BLaER1 (cell line): ENCODE results near the gene SV2A.
"Not testable (repeated sequence)": the region's sequence is repeated elsewhere in the genome, so short reads cannot be mapped to it uniquely, and the experiment has no call there.

Experiments
- H3K27ac ChIP-seq: shearing (Covaris generic); formaldehyde crosslinking; 2 replicates; pipeline ENCODE4 v1.8.1; 2022
- H3K27me3 ChIP-seq: shearing (Covaris generic); formaldehyde crosslinking; 2 replicates; pipeline ENCODE4 v1.8.1; 2022
- H3K36me3 ChIP-seq: shearing (Covaris generic); formaldehyde crosslinking; 2 replicates; pipeline ENCODE4 v1.8.1; 2022
- H3K4me1 ChIP-seq: shearing (Covaris generic); formaldehyde crosslinking; 2 replicates; pipeline ENCODE4 v1.8.1; 2022
- H3K4me2 ChIP-seq: shearing (Covaris generic); formaldehyde crosslinking; 2 replicates; pipeline ENCODE4 v1.8.1; 2022
- H3K4me3 ChIP-seq: shearing (Covaris generic); formaldehyde crosslinking; 2 replicates; pipeline ENCODE4 v1.8.1; 2022
- H3K9ac ChIP-seq: shearing (Covaris generic); formaldehyde crosslinking; 2 replicates; pipeline ENCODE4 v1.8.1; 2022
- H3K9me3 ChIP-seq: shearing (Covaris generic); formaldehyde crosslinking; 2 replicates; pipeline ENCODE4 v1.8.1; 2022
- H4K20me1 ChIP-seq: shearing (Covaris generic); formaldehyde crosslinking; 2 replicates; pipeline ENCODE4 v1.8.1; 2022
- Cebpa-rat ChIP-seq: shearing (Covaris generic); IDR thresholded peaks from 2 replicates; pipeline ENCODE4 v1.8.1; 2022

The SV2A gene

GRCh38 chr1:149888247-149888998 lies 29.2 kb downstream of the SV2A start:
- Histone ChIP-seq H3K36me3 (no peaks in the 10 kb centered on the region), H3K27ac (peak overlapping the region; percentile 96), H3K4me2 (peak overlapping the region; percentile 93), H4K20me1 (peaks cover 27% of the 10 kb centered on the region), H3K9me3 (no peaks in the 10 kb centered on the region), H3K9ac (peak overlapping the region; percentile 97), H3K27me3 (no peaks in the 10 kb centered on the region), H3K4me3 (peak overlapping the region; percentile 77), H3K4me1 (peaks cover 34% of the 10 kb centered on the region)
- no peak for TF ChIP-seq Cebpa-rat

- no peaks in the 10 kb centered on the region for H3K9me3 ChIP-seq
- peak overlapping the region; percentile 77 for H3K4me3 ChIP-seq
- no peaks in the 10 kb centered on the region for H3K36me3 ChIP-seq
- H3K27me3 ChIP-seq, result no peaks in the 10 kb centered on the region
- H4K20me1 ChIP-seq, result peaks cover 27% of the 10 kb centered on the region
- peak overlapping the region; percentile 97 for H3K9ac ChIP-seq
- peak; percentile 56; the same call in 1 of the 2 replicates for TF ChIP-seq Cebpa-rat
- peaks cover 34% of the 10 kb centered on the region for H3K4me1 ChIP-seq
- peak overlapping the region; percentile 96 for H3K27ac ChIP-seq
- peak overlapping the region; percentile 93 for H3K4me2 ChIP-seq
These were observed 30.0 kb downstream of the SV2A start for GRCh38 chr1:149887456-149888246.

GRCh38 chr1:149887196-149887455 lies 30.5 kb downstream of the SV2A start:
- Histone ChIP-seq H3K9ac (peak overlapping the region; percentile 97), H3K4me1 (peaks cover 34% of the 10 kb centered on the region), H4K20me1 (peaks cover 31% of the 10 kb centered on the region), H3K27ac (peak overlapping the region; percentile 96), H3K4me3 (peak overlapping the region; percentile 77), H3K4me2 (peak overlapping the region; percentile 93)
- not testable (repeated sequence) for H3K36me3 ChIP-seq, H3K9me3 ChIP-seq, H3K27me3 ChIP-seq

- H3K27me3 ChIP-seq, result no peaks in the 10 kb centered on the region
- peaks cover 35% of the 10 kb centered on the region for H4K20me1 ChIP-seq
- no peaks in the 10 kb centered on the region for H3K9me3 ChIP-seq
- H3K36me3 ChIP-seq, result no peaks in the 10 kb centered on the region
- H3K4me2 ChIP-seq, result peak overlapping the region; percentile 93
- peak overlapping the region; percentile 77 for H3K4me3 ChIP-seq
- peak overlapping the region; percentile 96 for H3K27ac ChIP-seq
- peaks cover 31% of the 10 kb centered on the region for H3K4me1 ChIP-seq
- no peak for TF ChIP-seq Cebpa-rat
- H3K9ac ChIP-seq, result peak overlapping the region; percentile 97
These were observed 31.0 kb downstream of the SV2A start for GRCh38 chr1:149886396-149887195.

- H3K36me3 ChIP-seq, H3K9me3 ChIP-seq, H3K27me3 ChIP-seq: not testable (repeated sequence)
- Histone ChIP-seq H3K4me1 (peaks cover 30% of the 10 kb centered on the region), H3K27ac (peak overlapping the region; percentile 96), H3K4me3 (peak overlapping the region; percentile 77), H3K9ac (peak overlapping the region; percentile 97), H3K4me2 (peak overlapping the region; percentile 90), H4K20me1 (peaks cover 35% of the 10 kb centered on the region)
These were observed 31.6 kb downstream of the SV2A start for GRCh38 chr1:149886121-149886395.

GRCh38 chr1:149885339-149886120 lies 32.1 kb downstream of the SV2A start:
- no peaks in the 10 kb centered on the region for H3K27me3 ChIP-seq
- no peaks in the 10 kb centered on the region for H3K36me3 ChIP-seq
- H3K4me1 ChIP-seq, result peaks cover 30% of the 10 kb centered on the region
- peak overlapping the region; percentile 97 for H3K9ac ChIP-seq
- H3K4me2 ChIP-seq, result peak overlapping the region; percentile 90
- no peaks in the 10 kb centered on the region for H3K9me3 ChIP-seq
- no peak for TF ChIP-seq Cebpa-rat
- H3K4me3 ChIP-seq, result peak overlapping the region; percentile 77
- peak overlapping the region; percentile 96 for H3K27ac ChIP-seq
- peaks cover 35% of the 10 kb centered on the region for H4K20me1 ChIP-seq

- Histone ChIP-seq H3K27me3 (no peaks in the 10 kb centered on the region), H3K4me1 (peaks cover 30% of the 10 kb centered on the region), H3K4me2 (peak overlapping the region; percentile 90), H3K27ac (peak overlapping the region; percentile 96), H3K4me3 (peak overlapping the region; percentile 77), H3K36me3 (no peaks in the 10 kb centered on the region), H3K9ac (peak overlapping the region; percentile 97), H4K20me1 (peaks cover 35% of the 10 kb centered on the region), H3K9me3 (no peaks in the 10 kb centered on the region)
- no peak for TF ChIP-seq Cebpa-rat
These were observed 33.0 kb downstream of the SV2A start for GRCh38 chr1:149884433-149885338.

- no peak for TF ChIP-seq Cebpa-rat
- Histone ChIP-seq H3K36me3 (no peaks in the 10 kb centered on the region), H3K27me3 (no peaks in the 10 kb centered on the region), H3K4me3 (peak overlapping the region; percentile 77; the same call in 1 of the 2 replicates), H3K9me3 (no peaks in the 10 kb centered on the region), H3K9ac (no peak overlapping the region; the same call in 1 of the 2 replicates), H3K4me1 (peaks cover 26% of the 10 kb centered on the region), H4K20me1 (peaks cover 35% of the 10 kb centered on the region), H3K27ac (no peak overlapping the region), H3K4me2 (peak overlapping the region; percentile 90)
These were observed 33.9 kb downstream of the SV2A start for GRCh38 chr1:149883598-149884247.
